Nephron progenitor cell (in vitro differentiated cells): Measurements from ENCODE around the gene KLHL25.
A peak's percentile ranks its signal among the peaks of the same experiment; 100 is the strongest.
"Not testable (repeated sequence)": the region's sequence is repeated elsewhere in the genome, so short reads cannot be mapped to it uniquely, and the experiment has no call there.

Experiments used
- DNase-seq: peaks from one replicate; pipeline ENCODE4 v3.0.0; 2021
- H3K27ac Mint-ChIP-seq: 2 replicates; pipeline ENCODE4 v1.8.0; 2021; ENCODE audit warnings: mild to moderate bottlenecking, moderate library complexity, mixed read lengths
- H3K27me3 Mint-ChIP-seq: 2 replicates; pipeline ENCODE4 v1.8.0; 2021; ENCODE audit warnings: mild to moderate bottlenecking, low read depth, mixed read lengths; ENCODE audit not compliant: poor library complexity
- H3K36me3 Mint-ChIP-seq: 2 replicates; pipeline ENCODE4 v1.8.0; 2021; ENCODE audit warnings: low read depth, mixed read lengths
- H3K4me1 Mint-ChIP-seq: 2 replicates; pipeline ENCODE4 v1.8.0; 2021; ENCODE audit warnings: mixed read lengths
- H3K4me3 Mint-ChIP-seq: 2 replicates; pipeline ENCODE4 v1.8.0; 2021; ENCODE audit warnings: mild to moderate bottlenecking, moderate library complexity, mixed read lengths
- H3K9me3 Mint-ChIP-seq: 2 replicates; pipeline ENCODE4 v1.8.0; 2021; ENCODE audit warnings: mild to moderate bottlenecking, moderate library complexity, mixed read lengths
- TF ChIP-seq, protein P1 (sequence below): fragments of 200-600 bp; sonication (generic); IDR thresholded peaks from 2 replicates; pipeline ENCODE4 v1.5.0; 2021; ENCODE audit warnings: antibody characterized with exemption

KLHL25 gene

DNA sequence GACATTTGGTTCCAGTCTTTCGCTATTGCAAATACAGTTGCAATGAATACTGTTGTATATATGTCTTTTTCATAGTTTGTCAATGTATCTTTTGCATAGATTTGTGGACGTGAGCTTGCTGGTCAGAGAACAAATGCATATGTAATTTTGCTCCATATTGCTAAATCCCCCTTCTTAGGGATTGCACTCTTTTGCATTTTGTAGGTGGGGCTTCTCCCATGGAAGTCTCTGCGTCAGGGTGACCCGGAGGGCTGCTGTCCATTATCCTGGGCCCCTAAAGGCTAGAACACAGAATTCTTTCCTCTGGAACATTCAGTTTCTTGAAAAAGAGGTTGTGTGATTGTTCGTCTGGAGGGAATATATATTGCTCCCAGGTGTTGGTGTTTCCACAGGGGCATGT, 25.2 kb upstream of the KLHL25 start:
- DNase-seq, result no peak
- H3K36me3 Mint-ChIP-seq, result no peaks in the 10 kb centered on the region
- no peaks in the 10 kb centered on the region for H3K4me1 Mint-ChIP-seq
- no peaks in the 10 kb centered on the region for H3K9me3 Mint-ChIP-seq
- peaks cover 5% of the 10 kb centered on the region for H3K27me3 Mint-ChIP-seq
- no peak overlapping the region for H3K4me3 Mint-ChIP-seq
- H3K27ac Mint-ChIP-seq, result no peak overlapping the region
- TF ChIP-seq, protein P1, sequence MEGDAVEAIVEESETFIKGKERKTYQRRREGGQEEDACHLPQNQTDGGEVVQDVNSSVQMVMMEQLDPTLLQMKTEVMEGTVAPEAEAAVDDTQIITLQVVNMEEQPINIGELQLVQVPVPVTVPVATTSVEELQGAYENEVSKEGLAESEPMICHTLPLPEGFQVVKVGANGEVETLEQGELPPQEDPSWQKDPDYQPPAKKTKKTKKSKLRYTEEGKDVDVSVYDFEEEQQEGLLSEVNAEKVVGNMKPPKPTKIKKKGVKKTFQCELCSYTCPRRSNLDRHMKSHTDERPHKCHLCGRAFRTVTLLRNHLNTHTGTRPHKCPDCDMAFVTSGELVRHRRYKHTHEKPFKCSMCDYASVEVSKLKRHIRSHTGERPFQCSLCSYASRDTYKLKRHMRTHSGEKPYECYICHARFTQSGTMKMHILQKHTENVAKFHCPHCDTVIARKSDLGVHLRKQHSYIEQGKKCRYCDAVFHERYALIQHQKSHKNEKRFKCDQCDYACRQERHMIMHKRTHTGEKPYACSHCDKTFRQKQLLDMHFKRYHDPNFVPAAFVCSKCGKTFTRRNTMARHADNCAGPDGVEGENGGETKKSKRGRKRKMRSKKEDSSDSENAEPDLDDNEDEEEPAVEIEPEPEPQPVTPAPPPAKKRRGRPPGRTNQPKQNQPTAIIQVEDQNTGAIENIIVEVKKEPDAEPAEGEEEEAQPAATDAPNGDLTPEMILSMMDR, result no peak

DNA sequence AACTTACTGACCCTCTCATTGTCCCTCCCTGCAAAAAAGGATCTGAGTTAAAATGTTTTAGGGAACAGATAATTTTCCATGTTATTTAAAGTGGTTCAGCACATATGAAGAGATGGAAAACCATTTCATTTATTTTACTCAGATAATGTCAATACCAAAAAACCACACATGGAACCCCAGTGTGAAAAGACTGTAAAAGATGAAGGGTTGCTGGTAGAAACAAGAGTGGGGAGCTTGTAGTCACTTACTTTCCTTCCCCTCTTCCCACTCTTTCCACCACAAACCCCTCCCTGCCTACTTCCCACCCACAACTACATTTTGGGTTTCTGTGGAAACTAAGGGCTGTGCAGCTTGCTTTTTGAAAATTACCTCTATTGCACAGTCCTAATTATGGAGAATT, 18.5 kb upstream of the KLHL25 start:
- H3K9me3 Mint-ChIP-seq, result peaks cover 4% of the 10 kb centered on the region
- H3K27ac Mint-ChIP-seq, result no peak overlapping the region
- no peak for DNase-seq
- H3K27me3 Mint-ChIP-seq, result peaks cover 12% of the 10 kb centered on the region
- TF ChIP-seq, protein P1, result no peak
- no peak overlapping the region for H3K4me3 Mint-ChIP-seq
- H3K4me1 Mint-ChIP-seq, result no peaks in the 10 kb centered on the region
- no peaks in the 10 kb centered on the region for H3K36me3 Mint-ChIP-seq

DNA sequence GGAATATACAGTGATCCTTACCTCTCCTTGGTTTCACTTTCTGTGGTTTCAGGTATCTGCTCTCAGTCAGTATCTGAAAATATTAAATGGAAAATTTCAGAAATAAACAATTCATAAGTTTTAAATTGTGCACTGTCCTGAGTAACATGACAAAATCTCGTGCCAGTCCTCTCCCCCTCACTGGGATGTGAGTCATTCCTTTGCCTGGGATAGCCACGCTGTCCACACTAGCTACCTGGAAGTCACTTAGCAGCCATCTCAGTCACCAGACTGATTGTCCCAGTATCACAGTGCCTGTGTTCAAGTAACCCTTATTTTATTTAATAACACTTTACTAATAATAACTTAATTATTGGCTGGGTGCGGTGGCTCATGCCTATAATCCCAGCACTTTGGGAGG, 15.3 kb upstream of the KLHL25 start:
- H3K4me3 Mint-ChIP-seq, result no peak overlapping the region
- H3K36me3 Mint-ChIP-seq, result no peaks in the 10 kb centered on the region
- H3K27me3 Mint-ChIP-seq, result peaks cover 15% of the 10 kb centered on the region
- peaks cover 15% of the 10 kb centered on the region for H3K4me1 Mint-ChIP-seq
- DNase-seq, result no peak
- H3K9me3 Mint-ChIP-seq, result peaks cover 25% of the 10 kb centered on the region
- H3K27ac Mint-ChIP-seq, result no peak overlapping the region
- TF ChIP-seq, protein P1, result no peak

DNA sequence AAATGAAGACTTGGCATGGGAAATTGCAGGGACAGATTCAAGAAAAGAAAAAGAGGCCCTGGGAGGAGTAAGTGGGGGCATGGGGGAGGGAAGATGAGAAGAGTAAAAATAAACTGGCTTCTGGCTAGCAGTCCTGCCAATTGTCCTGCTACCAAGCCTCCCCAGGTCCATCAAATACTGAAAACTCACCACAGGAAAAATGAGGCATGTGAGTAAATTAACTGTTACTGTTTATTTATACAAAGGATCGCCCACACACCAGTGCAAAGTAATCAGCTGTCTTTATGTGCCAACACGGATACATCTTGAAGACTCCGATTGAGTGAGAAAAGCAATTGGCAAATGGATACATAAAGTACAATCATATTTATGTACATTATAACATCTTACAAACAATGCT, 10.7 kb upstream of the KLHL25 start:
- H3K27me3 Mint-ChIP-seq, result peaks cover 11% of the 10 kb centered on the region
- peaks cover 19% of the 10 kb centered on the region for H3K4me1 Mint-ChIP-seq
- peak overlapping the region; percentile 10 for H3K27ac Mint-ChIP-seq
- DNase-seq, result no peak
- TF ChIP-seq, protein P1, result no peak
- peaks cover 26% of the 10 kb centered on the region for H3K9me3 Mint-ChIP-seq
- no peak overlapping the region for H3K4me3 Mint-ChIP-seq
- H3K36me3 Mint-ChIP-seq, result no peaks in the 10 kb centered on the region

DNA sequence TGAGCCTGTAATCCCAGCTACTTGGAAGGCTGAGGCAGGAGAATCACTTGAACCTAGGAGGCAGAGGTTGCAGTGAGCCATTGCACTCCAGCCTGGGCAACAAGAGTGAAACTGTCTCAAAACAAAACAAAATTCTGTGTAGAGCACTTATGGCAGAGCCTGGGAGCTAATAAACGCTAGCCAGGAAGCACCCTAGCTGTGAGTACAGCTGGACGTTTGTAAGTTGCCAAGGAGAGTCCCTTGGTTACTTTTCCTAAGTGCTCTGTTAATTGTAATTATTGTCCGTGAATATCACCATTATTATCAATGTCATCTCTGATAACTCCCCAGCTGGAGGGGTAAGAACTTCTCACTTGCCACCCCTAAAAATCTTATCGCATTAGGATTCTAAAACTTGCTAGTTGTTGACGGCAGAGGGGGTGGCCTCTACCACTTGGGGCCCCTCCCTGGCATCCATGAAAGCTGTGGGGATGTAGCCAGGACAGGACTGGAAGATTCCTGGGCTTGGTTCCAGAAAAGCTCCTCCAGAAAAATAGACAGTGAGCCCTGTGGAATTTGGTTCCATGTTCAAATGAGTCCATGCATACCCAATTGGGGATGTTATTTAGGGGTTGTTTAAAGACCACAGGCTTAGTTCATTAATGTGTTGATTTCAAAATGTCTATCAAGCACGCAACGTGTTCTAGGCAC, 9.9 kb upstream of the KLHL25 start:
- Mint-ChIP-seq H3K27ac (no peak overlapping the region), H3K36me3 (no peaks in the 10 kb centered on the region)
- DNase-seq, result no peak

DNA sequence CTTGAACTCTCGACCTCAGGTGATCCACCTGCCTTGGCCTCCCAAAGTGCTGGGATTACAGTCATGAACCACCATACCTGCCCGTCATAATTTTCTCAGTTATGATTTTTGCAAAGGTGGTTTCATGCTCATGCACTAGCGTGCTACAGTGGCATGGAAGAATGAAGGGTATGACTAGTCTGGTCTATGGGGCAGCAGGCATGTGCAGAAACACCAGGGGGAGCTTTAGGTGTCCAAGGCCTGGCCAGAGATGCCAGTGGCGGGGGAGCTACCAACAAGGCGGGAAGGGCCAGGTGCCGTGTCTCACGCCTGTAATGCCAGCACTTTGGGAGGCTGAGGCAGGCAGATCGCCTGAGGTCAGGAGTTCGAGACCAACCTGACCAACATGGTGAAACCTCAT, 7.9 kb upstream of the KLHL25 start:
- Mint-ChIP-seq H3K4me1 (peaks cover 19% of the 10 kb centered on the region), H3K27me3 (peaks cover 13% of the 10 kb centered on the region), H3K9me3 (peaks cover 18% of the 10 kb centered on the region)
- not testable (repeated sequence) for DNase-seq, H3K4me3 Mint-ChIP-seq, H3K36me3 Mint-ChIP-seq, H3K27ac Mint-ChIP-seq

More for the DNA sequence above, 9.9 kb upstream of the KLHL25 start:
- H3K9me3 Mint-ChIP-seq, result peaks cover 28% of the 10 kb centered on the region
- H3K27me3 Mint-ChIP-seq, result peaks cover 13% of the 10 kb centered on the region
- H3K4me3 Mint-ChIP-seq, result no peak overlapping the region
- peaks cover 19% of the 10 kb centered on the region for H3K4me1 Mint-ChIP-seq
- TF ChIP-seq, protein P1, result no peak
